ENCODE data around the gene TMEM39A.

Gene TMEM39A

GRCh38 chr3:119433613-119434325 lies 29.6 kb downstream of the TMEM39A start:
- no peak overlapping the region for H3K4me3 ChIP-seq (ENCODE audit: low read length)
- TF ChIP-seq, protein P1, sequence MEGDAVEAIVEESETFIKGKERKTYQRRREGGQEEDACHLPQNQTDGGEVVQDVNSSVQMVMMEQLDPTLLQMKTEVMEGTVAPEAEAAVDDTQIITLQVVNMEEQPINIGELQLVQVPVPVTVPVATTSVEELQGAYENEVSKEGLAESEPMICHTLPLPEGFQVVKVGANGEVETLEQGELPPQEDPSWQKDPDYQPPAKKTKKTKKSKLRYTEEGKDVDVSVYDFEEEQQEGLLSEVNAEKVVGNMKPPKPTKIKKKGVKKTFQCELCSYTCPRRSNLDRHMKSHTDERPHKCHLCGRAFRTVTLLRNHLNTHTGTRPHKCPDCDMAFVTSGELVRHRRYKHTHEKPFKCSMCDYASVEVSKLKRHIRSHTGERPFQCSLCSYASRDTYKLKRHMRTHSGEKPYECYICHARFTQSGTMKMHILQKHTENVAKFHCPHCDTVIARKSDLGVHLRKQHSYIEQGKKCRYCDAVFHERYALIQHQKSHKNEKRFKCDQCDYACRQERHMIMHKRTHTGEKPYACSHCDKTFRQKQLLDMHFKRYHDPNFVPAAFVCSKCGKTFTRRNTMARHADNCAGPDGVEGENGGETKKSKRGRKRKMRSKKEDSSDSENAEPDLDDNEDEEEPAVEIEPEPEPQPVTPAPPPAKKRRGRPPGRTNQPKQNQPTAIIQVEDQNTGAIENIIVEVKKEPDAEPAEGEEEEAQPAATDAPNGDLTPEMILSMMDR (IDR thresholded peaks at IDR 0.05; ENCODE audit: insufficient read depth, low read depth, low read length, missing control alignments), result no peak
- DNase-seq (ENCODE audit: low read depth), result no peak

GRCh38 chr3:119428538-119428937 lies 34.9 kb downstream of the TMEM39A start:
- no peak overlapping the region for H3K4me3 ChIP-seq (ENCODE audit: low read length)
- TF ChIP-seq, protein P1 (IDR thresholded peaks at IDR 0.05; ENCODE audit: insufficient read depth, low read depth, low read length, missing control alignments), result no peak
- no peak for DNase-seq (ENCODE audit: low read depth)

GRCh38 chr3:119427669-119428068 lies 35.7 kb downstream of the TMEM39A start:
- H3K4me3 ChIP-seq (ENCODE audit: low read length), result no peak overlapping the region
- no peak for DNase-seq (ENCODE audit: low read depth)
- TF ChIP-seq, protein P1 (IDR thresholded peaks at IDR 0.05; ENCODE audit: insufficient read depth, low read depth, low read length, missing control alignments), result no peak

DNA sequence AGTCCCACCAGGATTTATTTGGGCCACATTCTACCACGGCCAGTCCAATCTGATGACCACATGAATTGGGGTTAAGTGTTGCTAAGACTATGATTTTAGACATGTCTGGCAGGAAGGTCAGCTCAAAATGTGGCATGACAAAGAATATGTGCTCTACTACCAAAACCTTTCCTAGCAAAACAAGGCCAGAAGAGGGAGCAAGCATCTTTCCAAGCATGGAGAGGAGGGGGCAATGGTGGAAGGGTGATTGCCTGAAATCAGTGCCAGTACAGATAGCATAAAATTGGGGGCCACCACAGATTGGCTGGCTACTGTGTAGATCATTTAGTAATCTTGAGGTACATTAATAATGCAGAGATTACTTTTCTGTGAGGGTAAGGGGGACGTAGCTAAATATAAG lies 43.2 kb downstream of the TMEM39A start:
- DNase-seq (ENCODE audit: low read depth), result no peak
- H3K4me3 ChIP-seq (ENCODE audit: low read length), result no peak overlapping the region
- TF ChIP-seq, protein P1 (IDR thresholded peaks at IDR 0.05; ENCODE audit: insufficient read depth, low read depth, low read length, missing control alignments), result no peak

- no peak for DNase-seq (ENCODE audit: low read depth)
- TF ChIP-seq, protein P1 (IDR thresholded peaks at IDR 0.05; ENCODE audit: insufficient read depth, low read depth, low read length, missing control alignments), result no peak
- no peak overlapping the region for H3K4me3 ChIP-seq (ENCODE audit: low read length)
Observed at GRCh38 chr3:119418641-119419040, 44.8 kb downstream of the TMEM39A start.

GRCh38 chr3:119417771-119418512 lies 45.5 kb downstream of the TMEM39A start:
- no peak overlapping the region for H3K4me3 ChIP-seq (ENCODE audit: low read length)
- TF ChIP-seq, protein P1 (IDR thresholded peaks at IDR 0.05; ENCODE audit: insufficient read depth, low read depth, low read length, missing control alignments), result no peak
- DNase-seq (ENCODE audit: low read depth), result no peak
